AML-193 (cell line): ENCODE results near the gene ALPI.

Experiments used
- DNase-seq, 2 experiments: peaks; one replicate each; lab custom pipeline; 2025; lab: John Stamatoyannopoulos, UW

ALPI gene

GRCh38 chr2:232501331-232501771 is 45.4 kb downstream of the ALPI start:
- no peak for DNase-seq

DNA sequence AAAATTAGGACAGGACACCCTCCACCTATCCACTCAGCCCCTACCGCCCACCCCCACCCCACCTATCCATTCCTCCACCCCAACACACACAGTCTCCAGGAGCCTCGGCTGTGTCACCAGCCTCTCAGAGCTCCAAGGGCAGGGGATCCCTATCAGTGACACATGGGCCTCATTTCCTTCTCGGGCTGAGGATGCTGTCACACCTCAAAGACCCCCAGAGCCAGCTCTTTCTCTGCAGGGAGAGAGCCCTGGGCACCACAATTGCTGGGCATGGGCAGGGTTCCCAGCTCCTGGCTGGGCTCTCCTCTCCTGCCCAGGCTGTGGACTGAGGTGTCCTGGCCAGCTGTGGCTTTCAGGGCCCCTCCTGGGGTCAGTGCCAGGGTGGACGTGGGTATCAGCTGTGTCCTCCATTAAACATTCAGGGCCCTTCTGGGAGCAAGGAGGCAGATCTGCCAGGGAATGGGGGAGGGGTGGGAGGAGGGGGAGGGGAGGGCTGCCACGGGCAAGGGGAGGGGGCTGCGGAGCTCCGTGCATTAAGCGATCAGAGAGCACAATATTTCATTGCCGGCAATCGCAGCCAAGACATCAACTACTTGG is 45.9 kb downstream of the ALPI start:
- no peak for DNase-seq

DNA sequence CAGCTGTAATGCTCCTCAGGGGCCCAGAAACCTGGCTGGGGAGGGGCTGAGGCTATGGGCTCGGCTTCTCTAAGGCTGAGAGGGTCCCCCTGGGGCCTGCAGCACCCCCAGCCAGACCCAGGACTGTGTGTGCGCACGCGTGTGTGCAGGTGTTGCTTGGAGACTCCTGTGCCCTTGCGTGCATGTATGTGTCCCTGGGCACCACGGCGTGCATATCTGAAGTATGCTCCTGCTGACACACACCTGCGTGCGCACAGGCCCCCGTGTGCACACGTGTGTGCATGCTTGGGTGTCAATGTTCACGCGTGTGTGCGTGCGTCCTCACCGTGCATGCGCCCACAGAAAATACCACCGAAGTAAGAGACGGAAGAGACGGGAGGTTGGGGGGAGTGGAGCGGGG is 46.6 kb downstream of the ALPI start:
- no peak for DNase-seq

DNA sequence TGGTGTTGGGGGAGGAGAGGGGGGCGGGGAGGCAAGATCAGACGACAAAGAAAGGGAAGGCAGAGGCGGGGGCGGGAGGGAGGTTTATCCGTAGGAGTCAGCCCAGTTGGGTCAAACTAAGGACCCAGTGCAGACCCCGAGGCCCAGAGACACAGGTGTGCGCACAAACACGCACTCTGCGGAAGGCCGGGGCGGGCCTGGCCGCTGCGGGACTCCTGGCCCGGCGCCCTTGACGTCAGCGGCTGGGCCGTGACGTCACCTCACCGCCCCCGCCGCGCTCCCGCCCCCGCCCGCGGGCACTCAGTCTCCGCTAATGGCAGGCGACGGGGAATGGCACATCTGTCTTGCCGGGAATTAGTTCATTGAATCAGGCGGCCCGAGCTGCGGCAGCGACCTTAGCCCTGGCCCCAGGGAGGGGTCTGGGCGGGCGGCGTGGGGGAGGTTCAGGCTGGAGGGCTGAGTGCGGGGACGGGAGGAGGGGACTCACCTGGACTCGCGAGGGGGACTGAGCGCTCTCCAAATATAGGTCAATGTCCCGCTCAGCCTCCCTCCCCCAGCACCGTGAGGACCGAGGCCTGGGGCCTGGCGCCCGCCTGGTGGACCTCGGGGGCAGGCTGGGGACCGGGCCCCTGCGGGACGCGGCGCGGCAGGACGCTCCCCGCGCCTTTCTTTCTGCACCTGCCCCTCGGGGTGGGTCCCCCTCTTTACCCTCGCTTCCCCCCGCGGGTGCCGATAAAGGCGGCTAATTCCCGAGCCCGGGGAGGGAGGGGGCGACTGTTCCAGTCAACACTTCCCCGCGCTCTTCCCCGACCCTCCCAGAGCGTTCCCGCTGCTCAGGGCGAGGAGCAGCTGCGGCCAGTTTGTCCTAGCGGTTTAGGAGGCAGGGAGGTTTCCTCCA is 47.2 kb downstream of the ALPI start:
- DNase-seq = no peak

GRCh38 chr2:232503809-232504323 is 47.9 kb downstream of the ALPI start:
- DNase-seq = no peak

DNA sequence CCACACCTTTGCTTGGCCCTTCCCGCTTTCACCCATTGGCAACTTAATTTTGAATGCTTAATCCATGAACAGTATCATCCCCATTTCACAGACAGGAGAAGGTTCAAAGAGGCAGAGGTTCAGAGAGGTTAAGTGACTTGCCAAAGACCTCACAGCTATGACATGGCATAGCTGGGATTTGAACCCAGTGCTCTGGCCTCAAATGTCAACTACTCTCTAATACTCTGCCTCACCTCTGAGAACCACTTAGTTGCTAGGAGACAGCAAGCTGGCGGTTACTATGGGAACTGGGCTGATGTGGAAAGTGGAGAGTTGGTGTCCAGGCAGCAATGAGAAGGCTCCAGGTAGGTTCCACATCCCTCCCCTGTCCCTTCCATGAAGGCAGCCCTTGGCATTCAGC is 48.5 kb downstream of the ALPI start:
- no peak for DNase-seq

GRCh38 chr2:232505856-232506255 is 49.9 kb downstream of the ALPI start:
- no peak for DNase-seq

DNA sequence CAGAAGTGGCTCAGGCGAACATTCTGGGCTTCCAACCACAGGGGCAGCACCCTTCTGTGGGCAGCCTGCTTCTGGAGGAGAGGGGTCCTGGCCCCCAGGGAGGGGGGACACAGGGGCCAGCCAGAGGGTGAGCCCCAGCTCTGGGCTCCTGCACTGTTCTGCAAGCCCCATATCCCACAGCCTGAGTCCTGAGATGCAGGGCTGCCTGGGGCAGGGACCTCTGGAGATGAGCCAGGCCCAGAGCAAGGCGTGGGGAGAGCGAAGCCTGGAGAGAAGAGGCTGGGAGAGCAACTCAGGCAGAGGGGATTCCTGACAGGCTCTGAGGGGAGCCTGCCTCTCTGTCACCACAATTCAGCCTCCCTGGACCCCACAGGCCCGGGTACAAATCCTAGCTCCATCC is 50.8 kb downstream of the ALPI start:
- DNase-seq = no peak

GRCh38 chr2:232508251-232508650 is 52.3 kb downstream of the ALPI start:
- no peak for DNase-seq
